GM12873 (cell line): ENCODE measurements around the gene GNB1.

Experiments
- TF ChIP-seq, protein P1 (sequence below): IDR thresholded peaks from 2 replicates; pipeline ENCODE4 v1.5.1; 2012; ENCODE audit warnings: low read depth, mild to moderate bottlenecking, moderate library complexity, low read length, control low read depth; ENCODE audit not compliant: insufficient read depth; ENCODE audit errors: missing control alignments

GNB1 gene

DNA sequence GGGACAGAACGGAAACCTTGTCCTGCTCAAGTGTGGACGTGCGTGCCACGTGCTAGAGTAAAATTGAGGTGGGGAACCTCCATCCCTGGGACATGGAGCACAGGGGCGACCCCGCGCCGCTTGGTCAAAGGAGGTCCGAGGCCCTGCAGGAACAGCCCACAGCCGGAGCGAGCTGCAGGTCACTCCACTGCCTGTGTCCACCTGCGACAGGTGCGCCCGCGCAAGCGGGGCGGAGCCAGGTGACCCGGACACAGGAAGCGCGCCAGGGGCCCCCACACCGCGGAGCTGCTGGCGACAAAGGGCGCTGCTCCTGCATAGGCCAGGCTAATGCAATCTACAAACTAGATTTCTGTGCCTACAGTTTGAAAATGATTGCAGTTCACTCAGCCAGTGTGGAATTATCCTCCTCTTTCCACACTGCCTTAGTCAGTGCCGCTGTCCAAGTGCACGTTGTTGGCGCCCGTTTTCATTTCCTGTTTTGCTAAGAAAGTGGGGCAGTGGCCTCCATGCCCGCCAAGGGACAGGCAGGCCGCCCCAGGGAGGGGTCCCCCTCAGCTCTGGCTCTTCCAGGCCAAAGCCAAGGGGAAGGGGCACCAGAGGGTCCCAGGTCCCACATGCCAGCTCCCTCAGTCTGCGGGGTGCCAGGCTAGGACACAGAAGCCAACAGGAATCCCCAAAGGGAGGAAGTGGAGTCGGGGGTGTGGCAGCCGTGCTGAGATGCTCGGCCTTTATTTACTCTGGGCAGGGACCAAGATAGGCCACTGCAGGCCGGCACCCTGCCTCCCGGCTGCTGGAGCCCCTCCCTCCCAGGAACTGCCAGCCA lies 108.3 kb downstream of the GNB1 start:
- TF ChIP-seq, protein P1, sequence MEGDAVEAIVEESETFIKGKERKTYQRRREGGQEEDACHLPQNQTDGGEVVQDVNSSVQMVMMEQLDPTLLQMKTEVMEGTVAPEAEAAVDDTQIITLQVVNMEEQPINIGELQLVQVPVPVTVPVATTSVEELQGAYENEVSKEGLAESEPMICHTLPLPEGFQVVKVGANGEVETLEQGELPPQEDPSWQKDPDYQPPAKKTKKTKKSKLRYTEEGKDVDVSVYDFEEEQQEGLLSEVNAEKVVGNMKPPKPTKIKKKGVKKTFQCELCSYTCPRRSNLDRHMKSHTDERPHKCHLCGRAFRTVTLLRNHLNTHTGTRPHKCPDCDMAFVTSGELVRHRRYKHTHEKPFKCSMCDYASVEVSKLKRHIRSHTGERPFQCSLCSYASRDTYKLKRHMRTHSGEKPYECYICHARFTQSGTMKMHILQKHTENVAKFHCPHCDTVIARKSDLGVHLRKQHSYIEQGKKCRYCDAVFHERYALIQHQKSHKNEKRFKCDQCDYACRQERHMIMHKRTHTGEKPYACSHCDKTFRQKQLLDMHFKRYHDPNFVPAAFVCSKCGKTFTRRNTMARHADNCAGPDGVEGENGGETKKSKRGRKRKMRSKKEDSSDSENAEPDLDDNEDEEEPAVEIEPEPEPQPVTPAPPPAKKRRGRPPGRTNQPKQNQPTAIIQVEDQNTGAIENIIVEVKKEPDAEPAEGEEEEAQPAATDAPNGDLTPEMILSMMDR: no peak

DNA sequence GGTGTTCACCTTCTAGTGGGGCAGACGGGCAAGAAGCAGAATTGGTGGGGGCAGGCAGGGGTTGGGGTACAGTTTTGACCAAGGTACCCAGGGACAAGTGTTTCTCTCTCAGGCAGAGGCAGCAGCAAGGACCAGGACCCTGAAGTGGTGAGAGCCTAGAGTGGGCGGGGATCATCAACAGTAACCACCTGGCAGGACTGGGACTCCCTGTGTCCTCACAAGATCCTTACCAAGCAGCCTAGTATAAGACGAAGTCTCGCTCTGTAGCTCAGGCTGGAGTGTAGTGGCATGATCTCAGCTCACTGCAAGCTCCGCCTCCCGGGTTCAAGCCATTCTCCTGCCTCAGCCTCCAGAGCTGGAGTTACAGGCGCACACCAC lies 109.4 kb downstream of the GNB1 start:
- TF ChIP-seq, protein P1: no peak

DNA sequence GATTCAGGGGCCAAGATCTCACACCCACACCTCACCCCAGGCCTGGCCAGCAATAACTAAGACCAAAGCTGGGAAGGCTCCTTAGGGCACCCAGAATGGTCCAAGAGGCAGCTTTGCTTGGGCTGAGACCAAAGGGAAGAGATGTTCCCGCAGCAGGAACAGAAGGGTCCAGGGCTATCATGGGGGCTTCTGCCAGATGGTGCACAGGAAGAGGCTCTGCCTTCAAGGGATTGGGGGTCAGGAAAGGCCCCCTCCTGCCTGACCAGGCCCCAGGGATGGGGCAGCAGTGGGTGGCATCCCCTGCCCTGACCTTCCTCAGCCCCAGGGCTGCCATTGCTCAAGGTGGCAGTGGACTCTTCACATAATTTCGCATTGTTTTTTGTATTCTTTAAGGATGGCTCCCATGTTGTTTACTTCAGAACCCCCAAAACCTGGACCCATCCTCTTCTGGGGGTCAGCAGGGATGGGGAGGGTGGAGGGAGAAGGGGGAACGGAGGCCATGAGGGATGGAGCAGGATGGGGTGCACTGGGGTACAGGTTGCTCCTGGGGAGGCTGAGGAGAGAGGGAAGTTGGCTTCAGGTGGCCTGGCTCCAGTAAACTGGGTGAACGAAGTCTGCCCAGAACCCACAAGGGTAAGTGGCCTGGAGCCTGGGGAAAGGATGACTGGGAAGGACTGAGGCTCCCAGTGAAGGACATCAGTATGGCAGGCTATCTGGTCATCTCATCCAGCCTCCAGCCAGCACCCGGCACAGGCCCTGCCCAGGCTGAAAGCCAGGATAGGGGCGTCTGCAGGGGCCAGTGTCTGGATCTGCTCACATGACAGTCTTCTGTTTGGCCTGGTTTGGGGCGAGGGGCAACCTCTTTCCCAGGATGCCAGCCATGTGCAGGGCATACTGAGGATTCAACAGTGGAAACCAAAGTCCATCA lies 110.0 kb downstream of the GNB1 start:
- TF ChIP-seq, protein P1: no peak

DNA sequence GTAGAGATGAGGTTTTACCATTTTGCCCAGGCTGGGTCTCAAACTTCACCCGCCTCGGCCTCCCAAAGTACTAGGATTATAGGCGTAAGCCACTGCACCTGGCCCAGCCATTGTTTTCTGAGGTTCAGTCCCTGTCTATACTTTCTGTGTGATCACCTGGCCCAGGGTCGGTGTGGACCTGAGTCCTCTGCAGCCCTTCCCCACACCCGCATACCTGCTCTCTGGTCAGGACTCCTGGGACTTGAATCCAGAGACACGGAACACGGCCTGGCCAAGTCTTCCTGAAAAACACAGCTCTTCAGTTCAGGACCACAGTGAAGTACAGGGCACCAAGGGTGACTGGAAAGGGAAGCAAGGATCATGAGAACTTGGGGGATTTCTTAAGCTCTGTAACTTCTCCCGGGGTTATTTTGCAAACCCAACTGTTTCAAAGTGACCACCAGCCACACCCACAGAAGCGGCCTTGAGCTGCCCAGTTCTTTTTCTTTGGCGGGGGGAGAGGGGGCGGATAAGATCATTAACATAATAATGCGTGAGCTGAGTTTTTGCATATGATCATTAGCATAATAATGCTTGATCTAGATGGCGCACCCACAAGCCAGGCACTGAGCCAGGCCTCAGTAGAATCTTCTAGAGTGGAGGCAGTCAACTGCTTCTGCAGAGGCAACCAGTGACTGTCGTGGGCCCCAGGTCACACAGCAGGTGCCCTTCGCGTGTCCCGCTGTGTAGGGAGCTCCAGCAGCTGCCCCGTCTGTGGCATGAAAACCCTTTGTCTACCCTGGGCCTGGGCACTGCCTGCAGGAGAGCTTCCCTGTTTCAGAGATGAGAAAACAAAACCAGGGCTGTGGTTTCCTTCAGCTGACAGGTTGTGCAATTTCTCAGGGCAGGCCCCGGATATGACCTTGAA lies 110.9 kb downstream of the GNB1 start:
- TF ChIP-seq, protein P1: no peak

DNA sequence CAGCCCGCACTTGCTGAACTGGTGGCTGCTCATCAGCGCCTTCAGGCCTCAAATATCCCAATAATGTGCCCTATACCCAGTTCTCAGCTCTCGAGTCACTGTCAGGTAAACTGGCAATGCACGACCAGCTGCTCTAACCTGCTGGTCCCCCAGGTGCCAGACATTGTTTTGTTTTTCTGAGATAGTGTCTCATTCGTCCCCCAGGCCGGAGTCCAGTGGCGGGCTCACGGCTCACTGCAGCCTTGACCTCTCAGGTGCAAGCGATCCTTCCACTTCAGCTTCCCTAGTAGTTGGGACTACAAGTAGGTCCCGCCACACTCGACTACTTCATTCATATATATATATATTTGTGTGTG lies 111.6 kb downstream of the GNB1 start:
- TF ChIP-seq, protein P1: no peak

DNA sequence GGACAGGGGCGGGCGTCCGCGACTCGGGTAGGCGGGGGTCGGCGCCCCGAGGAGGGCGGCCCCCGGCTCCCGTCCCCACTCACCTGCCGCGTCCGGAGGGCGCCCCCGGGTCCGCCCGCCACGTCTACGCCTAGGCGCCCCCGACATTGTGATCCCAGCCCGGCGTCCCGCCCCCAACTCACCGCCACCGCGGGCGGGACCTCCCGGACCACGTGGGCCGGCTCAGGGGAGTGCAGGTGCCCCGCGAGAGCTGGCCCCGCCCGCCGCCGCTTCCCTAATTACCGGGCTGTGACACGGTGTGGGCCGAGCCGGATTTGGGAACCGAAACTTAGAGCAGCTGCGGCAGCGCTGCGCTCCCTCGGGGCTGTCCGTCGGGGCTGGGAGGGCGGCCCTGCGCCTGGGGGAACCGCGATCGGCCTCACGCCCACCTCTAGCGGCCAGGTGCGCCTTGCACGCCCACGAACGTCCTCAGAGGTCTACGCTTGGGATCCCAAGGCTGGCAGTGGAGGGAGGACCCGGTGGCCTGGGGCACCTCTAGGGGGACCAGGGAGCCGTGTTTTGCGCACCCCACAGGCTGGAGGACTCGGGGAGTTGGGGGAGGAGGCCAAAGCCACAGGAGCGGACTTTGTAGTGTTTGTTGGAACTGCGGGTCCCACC lies 112.1 kb downstream of the GNB1 start:
- TF ChIP-seq, protein P1: peak; percentile 49
